Adipose tissue (tissue), 3 donors: Measurements from ENCODE around the gene GUCA1A. TPM values are rescaled to one million over a fixed set of nuclear protein-coding genes. Genes with fewer than 3 reads are reported as not detected.
"Not testable (repeated sequence)": the region's sequence is repeated elsewhere in the genome, so short reads cannot be mapped to it uniquely, and the experiment has no call there.

ENCODE experiments used
- H3K27ac ChIP-seq: one replicate; pipeline ENCODE4 v1.5.1; 2013; ENCODE audit warnings: low read depth, low read length
- WGBS, 3 donors: extraction: QIAGEN DNeasy Blood & Tissue Kit; methylation state at CpG; one replicate each; pipeline ENCODE4 v1.1.7; 2013; 5-methylcytosine and 5-hydroxymethylcytosine counted together
- polyA plus RNA-seq, 3 donors: library from polyadenylated mRNA; stranded (reverse); fragments of 200-250 nt; gene quantifications; one replicate each; pipeline ENCODE4 v1.2.3, GENCODE V29; 2013
- donor health status: healthy with polysubstance abuse.
- donor health status: Bipolar disorder and iron deficiency.
- donor health status: healthy.

Gene GUCA1A
- polyA plus RNA-seq, 3 donors, result 0.22 TPM; not detected in 2

DNA sequence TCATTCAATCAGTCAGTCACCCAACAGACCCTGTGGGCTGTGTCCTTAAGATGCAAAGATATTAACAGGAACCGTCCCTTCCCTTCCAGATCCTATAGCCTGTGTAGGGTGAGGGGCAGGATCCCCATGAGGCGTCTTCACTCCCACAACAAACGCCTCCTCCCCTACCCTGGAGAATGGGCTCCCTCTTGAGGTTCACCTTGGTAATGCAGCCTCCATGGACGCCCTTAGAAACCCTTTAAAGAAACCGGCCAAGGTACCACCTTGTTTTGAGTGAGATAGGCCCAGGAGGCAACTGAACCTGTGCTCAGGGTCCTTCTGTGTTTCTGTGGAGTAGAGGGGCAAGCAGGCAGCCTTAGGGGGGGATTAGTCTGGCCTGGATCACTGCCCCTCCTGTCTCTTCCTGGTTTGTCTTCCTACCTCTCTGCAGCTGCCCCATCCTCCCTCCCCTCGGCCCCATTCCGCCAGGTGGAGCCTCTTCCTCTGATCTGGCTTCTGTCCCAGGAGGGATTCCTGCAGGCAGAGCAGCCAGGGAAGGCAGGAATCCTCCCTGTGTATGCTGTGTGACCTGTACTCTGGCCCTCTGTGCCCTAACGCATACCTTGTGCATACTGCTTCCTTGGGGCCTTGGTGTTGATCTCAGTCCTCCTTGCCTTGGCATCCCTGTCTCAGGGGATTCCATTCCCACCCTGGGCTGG lies 6.6 kb upstream of the GUCA1A start:
- H3K27ac ChIP-seq, result no peak overlapping the region
- 10 to 14% (median 14%) methylated on average over 8 of the region's 8 CpGs for WGBS, 3 donors

DNA sequence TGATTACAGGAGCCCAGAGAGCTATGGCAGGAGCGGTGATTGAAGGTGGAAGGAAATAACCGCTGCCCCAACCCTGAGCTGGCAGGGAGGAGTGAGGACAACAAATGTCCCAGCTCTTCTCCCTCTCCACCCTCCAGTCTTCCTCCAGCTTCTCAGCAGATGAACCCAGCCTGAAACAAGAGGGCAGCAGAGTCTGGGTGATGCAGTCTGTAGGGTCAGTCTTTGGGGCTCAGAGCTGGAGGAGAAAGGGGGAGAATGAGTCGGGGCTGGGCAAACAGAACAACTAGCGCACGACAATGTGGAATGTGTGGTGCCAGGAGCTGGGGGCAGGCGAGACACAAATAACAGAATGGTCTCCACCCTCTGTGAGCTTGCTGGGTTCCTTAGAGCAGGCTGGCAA lies 4.5 kb upstream of the GUCA1A start:
- no peak overlapping the region for H3K27ac ChIP-seq
- whole genome bisulfite sequencing, 3 donors, result 66 to 81% (median 76%) methylated on average over 6 of the region's 6 CpGs

DNA sequence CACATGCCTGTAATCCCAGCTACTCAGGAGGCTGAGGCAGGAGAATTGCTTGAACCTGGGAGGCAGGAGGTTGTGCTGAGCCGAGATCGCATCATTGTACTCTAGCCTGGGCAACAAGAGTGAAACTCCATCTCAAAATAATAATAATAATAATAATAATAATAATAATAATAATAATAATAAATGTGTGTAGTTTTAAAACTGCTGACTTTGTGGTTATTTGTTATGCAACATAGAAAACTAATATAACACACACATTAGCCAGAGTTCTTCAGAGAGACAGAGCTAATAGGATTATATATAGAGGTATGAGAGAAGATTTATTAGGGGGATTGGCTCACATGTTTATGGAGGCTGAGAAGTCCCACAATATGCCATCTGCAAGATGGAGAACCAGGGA lies 3.4 kb upstream of the GUCA1A start:
- H3K27ac ChIP-seq, result not testable (repeated sequence)
- 50 to 99% (median 79%) methylated on average over 2 of the region's 2 CpGs for whole genome bisulfite sequencing, 3 donors

DNA sequence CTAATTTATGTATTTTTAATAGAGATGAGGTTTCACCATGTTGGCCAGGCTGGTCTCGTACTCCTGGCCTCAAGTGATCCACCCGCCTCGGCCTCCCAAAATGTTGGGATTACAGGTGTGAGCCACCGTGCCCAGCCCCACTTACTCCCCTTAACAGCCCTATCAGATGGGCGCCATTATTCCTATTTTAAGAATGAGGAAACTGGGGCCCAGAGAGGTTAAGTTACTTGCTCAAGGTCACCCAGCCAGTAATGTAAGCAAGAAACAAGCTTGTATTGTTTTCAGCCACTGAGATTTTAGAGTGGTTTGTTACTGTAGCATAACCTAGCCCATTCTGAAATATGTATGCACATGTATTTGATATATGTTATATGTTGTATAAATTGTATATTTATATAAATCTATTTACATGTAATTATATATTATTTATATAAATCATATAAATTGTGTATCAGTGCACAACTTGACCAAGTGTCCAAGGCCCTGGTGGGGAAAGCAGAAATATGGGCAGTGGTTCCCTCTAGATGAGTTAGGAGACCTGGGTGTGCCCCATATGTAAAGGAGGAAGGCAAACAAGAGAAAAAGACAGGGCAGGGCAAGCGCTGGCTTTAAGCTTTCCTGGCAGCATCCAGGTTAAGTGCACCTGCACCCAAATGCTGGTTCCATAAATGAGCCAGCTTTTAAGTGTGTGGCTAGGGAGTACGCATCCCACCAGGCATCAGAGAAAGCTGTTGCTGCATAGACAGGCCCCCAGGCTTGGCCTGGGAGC lies 1.2 kb upstream of the GUCA1A start:
- WGBS, 3 donors, result 77 to 94% (median 93%) methylated on average over 7 of the region's 7 CpGs
- H3K27ac ChIP-seq, result no peak overlapping the region

DNA sequence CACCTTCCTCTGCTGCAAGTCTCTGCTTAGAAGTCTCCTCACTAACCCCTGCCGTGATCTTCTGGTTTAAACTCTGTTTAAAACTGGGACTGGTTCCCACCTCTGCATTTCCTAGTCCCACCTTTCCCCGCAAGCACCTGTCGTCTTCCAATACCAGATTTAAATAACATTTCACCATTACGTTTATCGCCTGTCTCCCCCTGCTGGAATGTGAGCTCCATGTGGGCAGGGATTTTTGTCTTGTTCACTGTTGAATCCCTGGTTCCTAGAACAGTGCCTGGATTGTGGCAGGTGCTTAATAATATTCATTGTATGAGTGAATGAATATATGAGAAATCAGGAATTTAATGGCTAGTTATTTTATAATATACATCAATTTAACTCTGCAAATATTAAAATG lies 2.7 kb downstream of the GUCA1A start:
- H3K27ac ChIP-seq, result no peak overlapping the region
- 70 to 80% (median 73%) methylated on average over 5 of the region's 5 CpGs for WGBS, 3 donors

DNA sequence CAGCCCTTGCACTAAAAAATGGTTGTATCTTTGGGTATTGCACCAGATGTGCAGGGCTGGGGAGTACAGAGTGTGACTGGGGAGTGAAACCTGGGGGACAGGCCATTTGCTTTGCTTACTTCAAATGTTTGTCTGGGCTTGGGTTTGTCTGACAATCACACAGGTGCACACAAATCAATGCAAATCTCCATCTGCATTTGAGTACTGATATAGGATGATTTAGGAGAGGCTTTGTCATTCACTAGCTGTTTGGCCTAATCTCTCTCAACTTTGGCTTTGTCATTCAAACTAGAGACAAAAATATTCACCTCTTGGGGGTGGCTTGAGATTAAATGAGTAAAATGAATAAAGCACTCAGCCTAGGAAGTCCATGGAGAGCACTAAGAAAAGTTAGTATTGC lies 3.8 kb downstream of the GUCA1A start:
- H3K27ac ChIP-seq, result no peak overlapping the region

DNA sequence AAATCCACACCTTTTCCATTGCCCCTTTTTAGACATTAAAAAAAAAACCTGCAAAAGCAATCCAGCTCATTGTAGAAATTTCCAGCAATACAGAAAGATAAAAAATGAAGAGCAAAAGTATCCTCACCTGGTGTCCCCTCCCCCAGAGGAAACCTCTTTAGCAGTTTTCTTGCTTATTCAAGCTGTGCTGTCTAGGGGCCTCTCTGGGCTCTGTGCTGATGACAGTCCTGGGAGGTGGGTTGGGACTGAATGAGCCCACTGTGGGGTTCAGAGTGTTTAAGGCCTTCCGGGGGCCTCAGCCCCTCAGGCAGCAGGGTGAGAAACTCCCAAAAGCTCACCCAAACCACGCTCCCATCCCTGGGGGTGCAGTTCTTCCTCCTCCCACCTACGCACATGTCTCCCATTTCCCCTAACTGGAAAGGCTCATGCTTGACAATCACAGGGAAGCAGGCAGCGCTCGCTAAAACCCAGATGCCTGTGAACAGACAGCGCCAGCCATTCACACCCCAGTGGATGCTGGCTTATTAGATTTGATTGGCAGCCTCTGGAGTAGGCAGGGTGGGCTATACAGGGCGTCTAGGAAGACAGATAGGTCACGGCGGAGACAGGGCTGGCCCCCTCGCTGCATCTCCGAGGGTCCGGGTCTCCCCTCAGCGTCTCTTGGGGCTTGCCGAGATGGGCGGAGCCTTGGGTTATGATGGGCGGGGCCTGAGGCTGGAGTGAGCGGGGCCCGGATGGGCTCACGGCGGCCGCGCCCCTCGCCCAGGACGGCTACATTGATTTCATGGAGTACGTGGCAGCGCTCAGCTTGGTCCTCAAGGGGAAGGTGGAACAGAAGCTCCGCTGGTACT lies 4.6 kb downstream of the GUCA1A start:
- 21 to 26% (median 25%) methylated on average over 27 of the region's 27 CpGs for WGBS, 3 donors
- no peak overlapping the region for H3K27ac ChIP-seq

DNA sequence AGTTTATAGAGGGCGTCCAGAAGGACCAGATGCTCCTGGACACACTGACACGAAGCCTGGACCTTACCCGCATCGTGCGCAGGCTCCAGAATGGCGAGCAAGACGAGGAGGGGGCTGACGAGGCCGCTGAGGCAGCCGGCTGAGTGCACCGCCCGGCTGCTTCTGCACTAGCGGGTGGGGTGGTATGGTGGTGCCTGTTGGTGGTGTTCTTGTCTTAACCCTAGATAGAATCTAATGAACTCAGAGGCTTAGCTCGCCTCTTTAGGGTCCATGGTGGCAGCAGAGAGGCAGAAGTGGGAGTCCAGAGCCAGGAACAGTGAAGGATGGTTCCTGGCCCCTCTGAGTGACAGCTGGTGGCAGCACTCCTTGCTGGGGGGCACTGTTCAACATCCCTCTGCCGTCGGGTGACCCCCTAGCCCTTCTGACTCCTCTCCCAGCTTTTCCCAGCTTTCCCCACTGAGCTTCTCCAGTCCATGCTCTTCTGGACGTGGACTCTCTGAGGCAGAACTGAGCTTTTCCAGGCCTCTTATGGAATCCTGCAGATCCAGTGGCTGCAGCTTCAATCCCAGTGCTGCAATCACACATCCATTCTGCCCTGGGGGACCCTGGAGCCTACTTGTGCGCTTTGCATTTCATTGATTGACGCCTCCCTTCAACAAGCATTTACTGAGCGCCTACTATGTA lies 6.2 kb downstream of the GUCA1A start:
- no peak overlapping the region for H3K27ac ChIP-seq
- whole genome bisulfite sequencing, 3 donors, result 83 to 91% (median 86%) methylated on average over 20 of the region's 20 CpGs

DNA sequence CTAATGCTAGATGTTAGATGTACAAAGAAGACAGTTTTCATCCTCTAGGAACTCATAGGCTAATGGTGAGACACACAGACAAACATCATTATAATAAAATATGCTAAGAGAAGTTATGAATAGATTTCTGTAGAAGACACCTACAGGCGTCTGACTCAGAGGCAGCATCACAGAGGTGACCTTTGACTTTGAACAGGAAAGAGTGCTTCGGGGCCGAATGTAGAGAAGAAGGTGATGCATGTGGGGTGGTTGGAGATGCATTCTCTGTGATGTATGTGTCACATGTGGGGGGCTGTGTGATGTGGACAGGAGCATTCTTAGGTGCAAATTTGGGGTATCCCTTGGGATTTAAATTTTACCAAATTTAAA lies 6.8 kb downstream of the GUCA1A start:
- 75 to 82% (median 82%) methylated on average over 3 of the region's 3 CpGs for WGBS, 3 donors
- no peak overlapping the region for H3K27ac ChIP-seq

DNA sequence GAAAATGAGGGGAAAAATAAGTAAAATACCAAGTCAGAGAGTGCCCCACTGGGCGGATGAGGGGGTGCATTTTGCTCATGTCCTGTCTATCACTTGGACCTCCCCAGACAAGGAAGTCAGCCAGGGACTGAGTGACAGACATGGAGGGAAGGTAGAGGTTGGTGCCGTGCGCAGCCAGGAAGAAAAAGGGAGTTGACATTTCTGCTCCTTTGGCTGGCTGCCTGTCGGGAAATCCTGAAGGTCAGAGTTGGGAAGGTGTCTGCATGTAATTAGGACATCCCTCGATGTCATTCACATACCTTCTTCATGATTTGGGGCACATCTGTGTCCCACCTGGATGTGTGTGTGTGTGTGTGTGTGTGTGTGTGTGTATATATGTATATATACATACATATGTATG lies 8.9 kb downstream of the GUCA1A start:
- H3K27ac ChIP-seq, result no peak overlapping the region
- WGBS, 3 donors, result 40 to 69% (median 63%) methylated on average over 5 of the region's 5 CpGs

DNA sequence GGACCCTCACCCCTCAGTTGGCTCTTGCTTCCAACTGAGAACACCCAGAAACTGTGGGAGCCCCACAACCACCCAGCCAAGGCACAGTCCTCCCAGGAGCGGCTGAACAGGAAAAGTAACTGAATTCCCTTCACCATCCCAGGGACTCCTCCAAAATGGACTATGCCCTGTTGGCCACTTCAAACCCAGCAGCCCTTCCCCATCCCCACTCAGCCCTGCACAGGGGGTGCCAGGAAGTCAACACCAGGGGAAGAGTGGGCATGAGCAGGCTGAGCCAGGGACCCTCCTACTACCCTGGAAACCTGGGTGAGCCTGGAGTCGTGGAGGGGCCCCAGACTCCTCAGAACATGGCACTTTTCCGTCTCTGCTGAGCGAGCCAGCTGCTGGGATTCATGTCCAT lies 11.3 kb downstream of the GUCA1A start:
- H3K27ac ChIP-seq, result no peak overlapping the region
- WGBS, 3 donors, result 79 to 93% (median 89%) methylated on average over 4 of the region's 4 CpGs

DNA sequence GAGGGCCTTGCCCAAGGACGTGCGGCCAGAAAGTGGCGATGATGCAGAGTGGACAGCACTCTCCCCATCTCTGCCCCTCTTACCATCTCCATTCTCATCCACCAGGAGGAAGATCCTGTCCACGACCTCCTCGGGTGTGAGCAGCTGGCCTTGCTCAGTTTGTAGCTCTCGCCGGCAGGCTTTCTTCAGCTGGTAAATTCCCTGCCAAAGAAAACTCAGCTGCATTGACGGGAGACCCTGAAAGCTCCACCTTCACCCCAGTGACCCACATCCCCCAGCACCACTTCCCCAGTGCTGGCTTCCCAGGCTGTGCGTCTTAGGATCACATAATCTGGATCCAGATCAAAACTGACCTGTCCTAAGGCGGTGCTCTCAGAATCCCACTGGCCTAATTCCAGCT lies 12.4 kb downstream of the GUCA1A start:
- WGBS, 3 donors, result 58 to 80% (median 64%) methylated on average over 10 of the region's 10 CpGs
- H3K27ac ChIP-seq, result no peak overlapping the region

DNA sequence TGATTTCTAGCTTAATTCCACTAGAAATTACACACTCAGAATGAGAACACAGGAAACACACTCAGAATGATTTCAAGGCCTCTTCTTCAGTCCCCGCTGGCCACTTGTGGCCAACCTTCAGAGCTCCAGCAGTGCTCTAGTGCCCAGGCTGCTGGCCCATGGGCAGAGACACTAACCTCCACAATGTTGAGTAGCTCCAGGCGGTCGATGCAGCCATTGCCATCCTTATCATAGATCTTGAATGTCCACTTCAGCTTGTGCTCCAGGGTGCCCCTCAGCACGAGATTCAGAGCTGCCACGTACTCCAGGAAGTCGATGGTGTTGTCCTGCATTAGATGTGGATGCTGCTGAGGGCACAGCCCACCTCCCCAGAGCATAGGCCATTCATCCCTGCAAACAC lies 15.2 kb downstream of the GUCA1A start:
- 77 to 89% (median 87%) methylated on average over 6 of the region's 6 CpGs for WGBS, 3 donors

DNA sequence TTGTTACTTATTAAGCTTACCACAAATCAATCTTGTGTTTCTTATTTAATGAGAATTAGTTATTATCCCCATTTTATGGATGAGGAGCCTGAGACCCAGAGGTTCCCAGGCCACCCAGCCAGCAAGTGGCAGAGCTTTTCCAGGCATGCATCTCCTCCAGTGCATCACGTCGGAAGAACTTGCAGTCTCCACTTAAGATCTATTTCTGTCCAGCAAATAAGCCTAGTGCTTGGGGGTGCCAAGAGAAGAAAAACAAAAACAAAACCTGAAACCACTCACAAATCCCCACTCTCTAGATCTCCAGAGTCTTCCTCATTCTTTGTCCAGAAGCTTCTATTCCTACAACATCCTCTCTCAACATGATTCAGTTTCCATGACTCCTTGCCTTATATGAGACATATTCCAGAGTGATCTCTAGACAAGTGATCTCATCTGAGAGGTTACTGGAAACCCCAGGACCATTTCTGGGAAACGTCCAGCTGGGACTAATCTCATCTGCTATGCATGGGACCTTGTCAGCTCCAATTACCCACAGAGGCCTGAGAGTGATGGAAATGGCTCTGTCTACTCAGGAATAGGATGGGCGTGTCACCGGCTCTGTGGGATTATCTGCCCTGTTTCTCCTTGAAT lies 17.5 kb downstream of the GUCA1A start:
- 72 to 79% (median 76%) methylated on average over 5 of the region's 5 CpGs for WGBS, 3 donors

More for the DNA sequence above, 15.2 kb downstream of the GUCA1A start:
- H3K27ac ChIP-seq, result no peak overlapping the region

DNA sequence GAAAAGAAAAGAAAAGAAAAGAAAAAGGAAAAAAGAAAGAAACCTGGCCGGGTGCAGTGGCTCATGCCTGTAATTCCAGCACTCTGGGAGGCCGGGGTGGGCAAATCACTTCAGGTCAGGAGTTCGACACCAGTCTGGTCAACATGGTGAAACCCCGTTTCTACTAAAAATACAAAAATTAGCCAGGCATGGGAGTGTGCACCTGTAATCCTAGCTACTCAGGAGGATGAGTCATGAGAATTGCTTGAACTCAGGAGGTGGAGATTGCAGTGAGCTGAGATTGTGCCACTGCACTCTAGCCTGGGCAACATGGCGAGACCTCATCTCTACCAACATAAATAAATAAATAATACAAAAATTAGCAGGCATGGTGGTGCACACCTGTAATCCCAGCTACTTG lies 19.2 kb downstream of the GUCA1A start:
- WGBS, 3 donors, result 88 to 94% (median 93%) methylated on average over 5 of the region's 5 CpGs
- H3K27ac ChIP-seq, result not testable (repeated sequence)

More for the DNA sequence above, 17.5 kb downstream of the GUCA1A start:
- H3K27ac ChIP-seq, result no peak overlapping the region

DNA sequence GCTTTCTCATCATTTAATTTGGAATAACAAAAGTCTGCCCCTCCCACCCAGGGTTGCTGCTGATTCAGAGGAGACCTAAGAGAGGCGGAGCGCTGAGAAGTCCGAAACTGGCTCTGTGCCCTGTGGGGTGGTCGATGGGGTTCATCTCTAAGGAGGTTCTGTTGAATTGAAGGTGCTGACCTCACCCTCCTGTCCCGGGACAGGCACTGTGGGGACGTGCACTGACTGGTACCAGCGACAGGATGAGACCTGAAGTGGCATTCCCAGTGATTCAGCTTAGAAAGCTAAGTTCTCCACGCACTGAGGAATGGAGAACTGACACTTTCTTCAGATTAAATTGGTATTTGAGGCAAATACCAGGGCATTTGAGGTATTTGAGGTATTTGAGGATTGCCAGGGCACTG lies 20.3 kb downstream of the GUCA1A start:
- 40 to 59% (median 52%) methylated on average over 8 of the region's 8 CpGs for WGBS, 3 donors
- no peak overlapping the region for H3K27ac ChIP-seq

DNA sequence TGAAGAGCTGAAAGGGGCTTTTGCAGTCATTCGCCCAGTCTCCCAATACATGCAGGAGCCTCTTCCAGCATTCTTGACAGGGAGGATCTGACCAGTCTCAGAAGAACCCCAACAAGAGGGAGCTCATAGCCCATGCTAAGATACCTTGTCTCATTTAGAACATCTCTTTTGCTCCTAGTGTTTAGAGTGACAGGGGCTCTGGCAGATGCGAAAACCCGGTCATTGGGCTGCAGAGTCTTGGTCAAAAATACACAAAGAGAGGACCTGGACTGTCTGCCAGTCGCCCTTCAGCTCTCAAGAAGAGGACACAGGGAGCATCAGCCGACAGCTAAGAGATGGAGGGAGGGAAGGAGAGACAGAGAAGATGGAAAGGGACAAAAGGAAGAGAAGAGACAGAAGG lies 20.9 kb downstream of the GUCA1A start:
- 91 to 95% (median 93%) methylated on average over 5 of the region's 5 CpGs for WGBS, 3 donors
- H3K27ac ChIP-seq, result no peak overlapping the region

DNA sequence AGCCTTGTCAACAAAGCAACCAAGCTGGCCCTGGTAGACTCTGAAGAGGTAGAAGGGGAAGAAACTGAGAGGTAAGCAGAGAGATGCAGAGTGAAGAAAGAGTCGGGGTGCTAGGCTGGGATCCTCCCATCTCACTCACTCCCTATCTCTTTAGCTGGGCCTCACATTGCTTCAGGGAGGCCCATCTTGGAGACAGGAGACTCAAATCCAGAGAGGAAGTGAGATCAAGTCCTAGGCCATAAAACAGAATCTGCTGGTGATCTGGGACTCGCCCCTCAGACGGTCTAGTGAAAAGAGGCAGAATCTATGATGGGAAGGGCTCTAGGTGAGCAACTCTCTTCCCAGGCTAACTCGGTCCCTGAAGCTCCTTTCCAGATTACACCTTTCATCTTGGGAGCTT lies 22.3 kb downstream of the GUCA1A start:
- WGBS, 3 donors, result 90 to 93% (median 92%) methylated on average over 4 of the region's 4 CpGs
- no peak overlapping the region for H3K27ac ChIP-seq
